Endothelial cell of umbilical vein (primary cell): ENCODE data around the gene CRYBG3. TPM values are rescaled to one million over a fixed set of nuclear protein-coding genes. Genes with fewer than 3 reads are reported as not detected.

ENCODE experiments used
- BruUV-seq: library from RNA; stranded (reverse); fragments of 400-500 nt; replicated peaks from 2 replicates; lab custom pipeline; 2021; lab: Mats Ljungman, UMichigan
- CTCF ChIA-PET: fragments of 300-600, 350-600 bp; sonication (Branson Sonifier 250); formaldehyde crosslinking; loops from one replicate; lab custom pipeline; 2021; ENCODE audit warnings: antibody characterized with exemption, inconsistent platforms; lab: Charles Lee
- POLR2A ChIA-PET: fragments of 300-600, 350-600 bp; sonication (Branson Sonifier 250); formaldehyde crosslinking; loops from one replicate; lab custom pipeline; 2021; ENCODE audit warnings: antibody characterized with exemption, inconsistent platforms; lab: Charles Lee
- DNase-seq: peaks from one replicate; pipeline ENCODE4 v3.0.0-alpha.2; 2011; ENCODE audit warnings: low read depth, low spot score
- FAIRE-seq: peaks from 2 replicates; lab custom pipeline; 2011; peaks lifted over from hg19 to GRCh38; lab: Jason Lieb, UNC
- H2AFZ ChIP-seq: 2 replicates; pipeline ENCODE4 v1.6.0; 2012; ENCODE audit warnings: low read depth, low read length, control low read depth, inconsistent platforms
- H3K27ac ChIP-seq: 2 replicates; pipeline ENCODE4 v1.5.1; 2011; ENCODE audit warnings: low read depth, mild to moderate bottlenecking, control low read depth, low read length, moderate library complexity; ENCODE audit not compliant: insufficient read depth
- H3K27me3 ChIP-seq, 2 experiments: 2 replicates each; pipeline versions ENCODE4 v1.6.0 to v1.6.1; 2011; ENCODE audit warnings: low read length in 2 of 2, mixed read lengths in 1 of 2; ENCODE audit not compliant: control insufficient read depth in 2 of 2, insufficient read depth in 2 of 2
- H3K36me3 ChIP-seq, 2 experiments: 2 replicates in 1 of 2; 3 replicates in 1 of 2; pipeline ENCODE4 v1.5.1; 2011; ENCODE audit warnings: low read length in 2 of 2, mild to moderate bottlenecking in 1 of 2, moderate library complexity in 1 of 2; ENCODE audit not compliant: control insufficient read depth in 2 of 2, insufficient read depth in 2 of 2; ENCODE audit errors: extremely low read depth in 1 of 2
- H3K4me1 ChIP-seq: 3 replicates; pipeline ENCODE4 v1.5.1; 2011; ENCODE audit warnings: mild to moderate bottlenecking, low read length; ENCODE audit not compliant: control insufficient read depth, insufficient read depth; ENCODE audit errors: extremely low read depth
- H3K4me2 ChIP-seq: 2 replicates; pipeline ENCODE4 v1.6.1; 2011; ENCODE audit warnings: low read length, control low read depth, mixed read lengths; ENCODE audit not compliant: insufficient read depth
- H3K4me3 ChIP-seq, 3 experiments: fragments of 200-600 bp in 1 of 3; sonication (generic), shearing (Covaris generic) in 1 of 3; replicated peaks in 1 of 3; 2 replicates each; pipeline ENCODE4 v1.5.1; 2011 to 2016; ENCODE audit warnings: control low read depth in 3 of 3, low read length in 3 of 3, mild to moderate bottlenecking in 2 of 3, inconsistent platforms in 1 of 3, low read depth in 1 of 3, moderate library complexity in 1 of 3; ENCODE audit not compliant: insufficient read depth in 1 of 3
- H3K79me2 ChIP-seq: 2 replicates; pipeline ENCODE4 v1.6.0; 2012; ENCODE audit warnings: low read length, inconsistent platforms; ENCODE audit not compliant: control insufficient read depth, insufficient read depth
- H3K9ac ChIP-seq: replicated peaks from 2 replicates; pipeline ENCODE3; 2011; ENCODE audit warnings: low read length, control low read depth; ENCODE audit not compliant: insufficient read depth; ENCODE audit errors: extremely low read depth
- H3K9me1 ChIP-seq: replicated peaks from 3 replicates; pipeline ENCODE4 v1.6.0; 2011; ENCODE audit warnings: mild to moderate bottlenecking, low read length; ENCODE audit not compliant: control insufficient read depth, insufficient read depth; ENCODE audit errors: extremely low read depth
- H3K9me3 ChIP-seq: replicated peaks from 2 replicates; pipeline ENCODE4 v1.5.1; 2012; ENCODE audit warnings: low read length, inconsistent platforms; ENCODE audit not compliant: control insufficient read depth, insufficient read depth
- H4K20me1 ChIP-seq: replicated peaks from 2 replicates; pipeline ENCODE3; 2011; ENCODE audit warnings: mild to moderate bottlenecking, low read length; ENCODE audit not compliant: control insufficient read depth, insufficient read depth; ENCODE audit errors: extremely low read depth
- CTCF ChIP-seq, 2 donors: IDR thresholded peaks; 1 replicate in 1 of 2; 2 replicates in 1 of 2; pipeline ENCODE4 v1.5.1; 2011; ENCODE audit warnings: low read length in 2 of 2, mild to moderate bottlenecking in 2 of 2, moderate library complexity in 2 of 2, control low read depth in 1 of 2, inconsistent platforms in 1 of 2, low read depth in 1 of 2; ENCODE audit not compliant: insufficient read depth in 1 of 2; ENCODE audit errors: extremely low read depth in 1 of 2
- EZH2 ChIP-seq: IDR thresholded peaks from 2 replicates; pipeline ENCODE4 v1.6.1; 2012; ENCODE audit warnings: borderline replicate concordance, low read depth, mild to moderate bottlenecking, moderate library complexity, low read length, inconsistent platforms; ENCODE audit not compliant: severe bottlenecking
- FOS ChIP-seq: IDR thresholded peaks from 2 replicates; pipeline ENCODE4 v1.6.1; 2011; ENCODE audit warnings: mild to moderate bottlenecking, low read length, moderate library complexity, borderline replicate concordance; ENCODE audit not compliant: insufficient read depth
- GATA2 ChIP-seq: IDR thresholded peaks from 2 replicates; pipeline ENCODE4 v1.7.0; 2011; ENCODE audit warnings: low read depth, mild to moderate bottlenecking, moderate library complexity, mixed read lengths, low read length; ENCODE audit not compliant: insufficient read length, insufficient read depth
- JUN ChIP-seq: IDR thresholded peaks from 2 replicates; pipeline ENCODE4 v1.6.1; 2011; ENCODE audit warnings: borderline replicate concordance, low read depth; ENCODE audit not compliant: insufficient read length, insufficient read depth
- MAX ChIP-seq: IDR thresholded peaks from 2 replicates; pipeline ENCODE4 v1.6.1; 2011; ENCODE audit not compliant: insufficient read depth, insufficient read length
- MYC ChIP-seq: IDR thresholded peaks from one replicate; pipeline ENCODE4 v1.6.1; 2011; ENCODE audit warnings: mild to moderate bottlenecking, low read depth, low read length
- POLR2A ChIP-seq: IDR thresholded peaks from 2 replicates; pipeline ENCODE4 v1.6.1; 2012; ENCODE audit warnings: low read depth, mild to moderate bottlenecking, control low read depth, low read length
- POLR2AphosphoS5 ChIP-seq: IDR thresholded peaks from 2 replicates; pipeline ENCODE4 v1.6.1; 2012; ENCODE audit warnings: low read depth, mild to moderate bottlenecking, control low read depth, low read length, moderate library complexity; ENCODE audit not compliant: insufficient read depth
- dilution Hi-C: fragments of 300-500 bp; cut with MboI; formaldehyde crosslinking; loops from one replicate; pipeline ENCODE4 v1.15.0; 2019; ENCODE audit warnings: low sequenced_read_pairs; ENCODE audit not compliant: extremely low pct_ligation_motif_present
- intact Hi-C: fragments of 100-400 bp; cut with micrococcal nuclease; formaldehyde crosslinking; loops from one replicate; pipeline ENCODE4 v1.10.0; 2022
- polyA plus RNA-seq, 4 experiments: library from polyadenylated mRNA; depleted of rRNA in 3 of 4; stranded (reverse) in 3 of 4; unstranded in 1 of 4; fragments of >200 nt; gene quantifications; 2 replicates each; pipeline versions ENCODE4 v1.2.1 to v1.2.3, GENCODE V29; 2011 to 2012; ENCODE audit warnings: missing spikeins in 1 of 4
- total RNA-seq: library from RNA; stranded (reverse); gene quantifications from 2 replicates; pipeline ENCODE4 v1.2.3, GENCODE V29; 2021

The CRYBG3 gene
- total and polyA plus RNA-seq, 2 donors (not counting 3 experiments of a cell fraction or from before 2014, with no cell fraction given): 2.8 to 15.0 TPM

GRCh38 chr3:97825101-97825500 is 3.3 kb downstream of the CRYBG3 start:
- no TSS peak for BruUV-seq

More at GRCh38 chr3:97825101-97825500, 3.3 kb downstream of the CRYBG3 start:
- Histone ChIP-seq H3K4me2 (no peak overlapping the region), H3K36me3 (no peaks in the 10 kb centered on the region), H3K79me2 (peaks cover 16% of the 10 kb centered on the region), H2AFZ (no peak overlapping the region), H3K9ac (no peak overlapping the region), H3K9me1 (no peaks in the 10 kb centered on the region), H3K4me3 (no peak overlapping the region), H3K27me3 (peaks cover 0 to 2% of the 10 kb centered on the region in 2 experiments), H4K20me1 (peaks cover 4% of the 10 kb centered on the region), H3K4me1 (peaks cover 14% of the 10 kb centered on the region), H3K27ac (no peak overlapping the region), H3K9me3 (no peaks in the 10 kb centered on the region)
- CTCF ChIA-PET: no interaction called here
- FAIRE-seq (no peak), DNase-seq (no peak)
- POLR2A ChIA-PET: no interaction called here
- no peak for TF ChIP-seq MAX
- no peak for TF ChIP-seq CTCF (IDR thresholded peaks at IDR 0.05; ENCODE audit: extremely low read depth in 1 of 2, insufficient read depth in 1 of 2, low read depth in 1 of 2, low read length in 2 of 2)
- TF ChIP-seq JUN: no peak
- no peak for TF ChIP-seq GATA2
- no peak for TF ChIP-seq POLR2A
- no peak for TF ChIP-seq MYC
- no peak for TF ChIP-seq EZH2
- TF ChIP-seq POLR2AphosphoS5: no peak
- TF ChIP-seq FOS: no peak
- dilution Hi-C loops (no loop called here), intact Hi-C loops (no loop called here)
